ENCODE data around the gene SPC25. TPM values are rescaled to one million over a fixed set of nuclear protein-coding genes. Genes with fewer than 3 reads are reported as not detected.

The SPC25 gene
- total and polyA plus RNA-seq, 10 of the 15 experiments (the other 5 are each of a cell fraction or from before 2014, with no cell fraction given), result 18.7 to 61.5 (median 32.0) TPM

GRCh38 chr2:168939918-168940317 lies 49.7 kb upstream of the SPC25 start:
- ChIA-PET RAD21 (ENCODE audit: unreplicated experiment) (no interaction called here), SMC1A (ENCODE audit: uncharacterized antibody, unreplicated experiment) (no interaction called here), POLR2A (no interaction called here), CTCF (interaction anchor here (0.7 to 2.2 kb wide), 3 partner anchors 9 to 180 kb away, joined by 3 to 5 read pairs (median 4); no protein-coding TSS in a partner anchor)
- DNase-seq (ENCODE audit: low read depth, low spot score) (no peak), ATAC-seq (peak; percentile 63), FAIRE-seq (peak; percentile 90)
- Histone ChIP-seq H3K4me1 (ENCODE audit: control insufficient read depth, insufficient read depth, low read length) (no peaks in the 10 kb centered on the region), H3K27me3 (replicated peaks in 1 of 2; ENCODE audit: control insufficient read depth in 2 of 2, insufficient read depth in 2 of 2, low read length in 1 of 2) (peaks cover 0 to 2% of the 10 kb centered on the region in 2 experiments; a peak in 1 of 4 replicates), H3K4me2 (ENCODE audit: control insufficient read depth, insufficient read depth) (no peak overlapping the region), H3K9me3 (replicated peaks; ENCODE audit: control insufficient read depth, insufficient read depth, low read length) (no peaks in the 10 kb centered on the region), H3K9ac (ENCODE audit: control insufficient read depth, insufficient read depth, low read length) (no peak overlapping the region), H3K27ac (ENCODE audit: control insufficient read depth, insufficient read depth) (no peak overlapping the region), H3K4me3 (no peak overlapping the region), H3K36me3 (ENCODE audit: control insufficient read depth in 2 of 2, insufficient read depth in 2 of 2, low read length in 1 of 2) (no peaks in the 10 kb centered on the region), H2AFZ (ENCODE audit: control insufficient read depth, low read depth, low read length) (no peak overlapping the region), H4K20me1 (ENCODE audit: control insufficient read depth, insufficient read depth) (no peaks in the 10 kb centered on the region), H3K79me2 (ENCODE audit: control insufficient read depth, insufficient read depth, low read length) (no peaks in the 10 kb centered on the region)
- BruUV-seq (replicated peaks), result no TSS peak
- in situ Hi-C loops (cut with MboI) (no loop called here), intact Hi-C loops (cut with micrococcal nuclease; ENCODE audit: unreplicated experiment) (no loop called here)
- 10% methylated on average over 4 of the region's 4 CpGs for WGBS (ENCODE audit: insufficient coverage, insufficient replicate concordance, low lambda C conversion rate, missing lambda C conversion rate)
- TF ChIP-seq GABPA (IDR thresholded peaks at IDR 0.05; ENCODE audit: low read depth), result 0 out of 2 replicates have a peak, but pooled peaks have one; percentile 25
- TF ChIP-seq REST (IDR thresholded peaks at IDR 0.05; ENCODE audit: low read depth, low read length), result no peak
- peak; percentile 94 for TF ChIP-seq JUNB (IDR thresholded peaks at IDR 0.05)
- TF ChIP-seq E4F1 (IDR thresholded peaks at IDR 0.05; ENCODE audit: borderline replicate concordance, partially characterized antibody), result no peak
- TF ChIP-seq ESRRA (IDR thresholded peaks at IDR 0.05; ENCODE audit: low read length), result no peak
- no peak for TF ChIP-seq CEBPB (IDR thresholded peaks at IDR 0.05; ENCODE audit: borderline replicate concordance in 1 of 2, low read depth in 2 of 2, low read length in 2 of 2)
- peak; percentile 45; the same call in 1 of the 2 replicates for TF ChIP-seq IRF4 (IDR thresholded peaks at IDR 0.05; ENCODE audit: low read depth, low read length)
- TF ChIP-seq MYC (IDR thresholded peaks at IDR 0.05; ENCODE audit: insufficient read depth, insufficient read length, insufficient replicate concordance, low read length, severe bottlenecking), result no peak
- TF ChIP-seq RUNX3 (IDR thresholded peaks at IDR 0.05; ENCODE audit: low read length), result peak; percentile 43
- TF ChIP-seq FOXM1 (IDR thresholded peaks at IDR 0.05; ENCODE audit: low read depth, low read length), result 0 out of 2 replicates have a peak, but pooled peaks have one; percentile 30
- no peak for TF ChIP-seq USF2 (IDR thresholded peaks at IDR 0.05; ENCODE audit: borderline replicate concordance, low read depth, low read length)
- no peak for TF ChIP-seq ZBED1 (IDR thresholded peaks at IDR 0.05; ENCODE audit: borderline replicate concordance)
- no peak for TF ChIP-seq SREBF2 (IDR thresholded peaks at IDR 0.05; ENCODE audit: low read length)
- no peak for TF ChIP-seq E2F4 (IDR thresholded peaks at IDR 0.05; ENCODE audit: low read depth, low read length)
- TF ChIP-seq BCL11A (IDR thresholded peaks at IDR 0.05; ENCODE audit: low read depth, low read length), result no peak
- TF ChIP-seq GATAD2B (conservative IDR thresholded peaks at IDR 0.05; ENCODE audit: low read depth), result no peak
- TF ChIP-seq NRF1 (conservative IDR thresholded peaks at IDR 0.05; ENCODE audit: low read depth, low read length), result no peak
- TF ChIP-seq MYB (IDR thresholded peaks at IDR 0.05; ENCODE audit: borderline replicate concordance, low read depth, low read length), result no peak
